Stimulated activated CD4-positive, alpha-beta T cell treated with anti-CD3 and anti-CD28 coated beads, Interleukin-15, amount 100 ng/mL, for 48 hours (primary cell): ENCODE measurements around the gene AHRR.
"Not testable (repeated sequence)": the region's sequence is repeated elsewhere in the genome, so short reads cannot be mapped to it uniquely, and the experiment has no call there.

ENCODE experiments used
- DNase-seq, 2 donors: peaks; one replicate each; pipeline ENCODE4 v3.0.0-alpha.2; 2020; ENCODE audit warnings: low read depth in 2 of 2

AHRR gene

GRCh38 chr5:474840-475661 lies 153.5 kb downstream of the AHRR start:
- DNase-seq = no peak

GRCh38 chr5:475704-476101 lies 154.2 kb downstream of the AHRR start:
- DNase-seq = no peak

- no peak for DNase-seq
Observed at GRCh38 chr5:476102-476813, 154.7 kb downstream of the AHRR start.

- no peak for DNase-seq
Observed at GRCh38 chr5:476814-477175, 155.3 kb downstream of the AHRR start.

- DNase-seq = no peak
Observed at GRCh38 chr5:477247-477646, 155.7 kb downstream of the AHRR start.

GRCh38 chr5:477871-478270 lies 156.4 kb downstream of the AHRR start:
- no peak for DNase-seq

- DNase-seq = no peak
Observed at GRCh38 chr5:478369-478981, 157.0 kb downstream of the AHRR start.

GRCh38 chr5:478982-479535 lies 157.5 kb downstream of the AHRR start:
- no peak for DNase-seq

- DNase-seq = no peak
Observed at GRCh38 chr5:479566-480319, 158.2 kb downstream of the AHRR start.

- no peak for DNase-seq
Observed at GRCh38 chr5:481347-481746, 159.8 kb downstream of the AHRR start.

GRCh38 chr5:482021-482420 lies 160.5 kb downstream of the AHRR start:
- no peak for DNase-seq

- no peak for DNase-seq
Observed at GRCh38 chr5:482506-482905, 161.0 kb downstream of the AHRR start.

- no peak for DNase-seq
Observed at GRCh38 chr5:483011-483410, 161.5 kb downstream of the AHRR start.

- DNase-seq = no peak
Observed at GRCh38 chr5:483434-484140, 162.1 kb downstream of the AHRR start.

GRCh38 chr5:484556-484955 lies 163.0 kb downstream of the AHRR start:
- no peak for DNase-seq

- no peak for DNase-seq
Observed at GRCh38 chr5:485113-485945, 163.8 kb downstream of the AHRR start.

- no peak for DNase-seq
Observed at GRCh38 chr5:485946-486491, 164.5 kb downstream of the AHRR start.

- not testable (repeated sequence) for DNase-seq
Observed at GRCh38 chr5:486597-486996, 165.1 kb downstream of the AHRR start.
